ENCODE data around the gene DAPK1.
"Not testable (repeated sequence)": the region's sequence is repeated elsewhere in the genome, so short reads cannot be mapped to it uniquely, and the experiment has no call there.

The DAPK1 gene

GRCh38 chr9:87543251-87543650, 45.6 kb downstream of the DAPK1 start:
- no peak for DNase-seq (ENCODE audit: low spot score)

- no peak for DNase-seq (ENCODE audit: low spot score)
Observed at GRCh38 chr9:87545858-87546257, 48.2 kb downstream of the DAPK1 start.

GRCh38 chr9:87546704-87547103, 49.0 kb downstream of the DAPK1 start:
- DNase-seq (ENCODE audit: low spot score), result no peak

GRCh38 chr9:87547671-87548081, 50.0 kb downstream of the DAPK1 start:
- no peak for DNase-seq (ENCODE audit: low spot score)

GRCh38 chr9:87548159-87548558, 50.5 kb downstream of the DAPK1 start:
- DNase-seq (ENCODE audit: low spot score), result no peak

GRCh38 chr9:87549088-87549487, 51.4 kb downstream of the DAPK1 start:
- not testable (repeated sequence) for DNase-seq (ENCODE audit: low spot score)

GRCh38 chr9:87549791-87550190, 52.1 kb downstream of the DAPK1 start:
- no peak for DNase-seq (ENCODE audit: low spot score)

GRCh38 chr9:87550253-87550954, 52.7 kb downstream of the DAPK1 start:
- no peak for DNase-seq (ENCODE audit: low spot score)

- no peak for DNase-seq (ENCODE audit: low spot score)
Observed at GRCh38 chr9:87551772-87552217, 54.1 kb downstream of the DAPK1 start.

GRCh38 chr9:87554171-87554910, 56.7 kb downstream of the DAPK1 start:
- DNase-seq (ENCODE audit: low spot score), result no peak

- DNase-seq (ENCODE audit: low spot score), result no peak
Observed at GRCh38 chr9:87554976-87555375, 57.3 kb downstream of the DAPK1 start.

- DNase-seq (ENCODE audit: low spot score), result no peak
Observed at GRCh38 chr9:87556039-87556438, 58.4 kb downstream of the DAPK1 start.

- DNase-seq (ENCODE audit: low spot score), result no peak
Observed at GRCh38 chr9:87556821-87557220, 59.2 kb downstream of the DAPK1 start.

GRCh38 chr9:87557996-87558395, 60.3 kb downstream of the DAPK1 start:
- DNase-seq (ENCODE audit: low spot score), result no peak

- no peak for DNase-seq (ENCODE audit: low spot score)
Observed at GRCh38 chr9:87558606-87559190, 61.0 kb downstream of the DAPK1 start.

GRCh38 chr9:87562062-87562461, 64.4 kb downstream of the DAPK1 start:
- DNase-seq (ENCODE audit: low spot score), result no peak

- DNase-seq (ENCODE audit: low spot score), result no peak
Observed at GRCh38 chr9:87562530-87563170, 65.0 kb downstream of the DAPK1 start.

GRCh38 chr9:87564111-87564510, 66.4 kb downstream of the DAPK1 start:
- DNase-seq (ENCODE audit: low spot score), result no peak

GRCh38 chr9:87564791-87565241, 67.1 kb downstream of the DAPK1 start:
- DNase-seq (ENCODE audit: low spot score), result no peak

GRCh38 chr9:87567001-87567400, 69.3 kb downstream of the DAPK1 start:
- no peak for DNase-seq (ENCODE audit: low spot score)

GRCh38 chr9:87567571-87567970, 69.9 kb downstream of the DAPK1 start:
- peak; percentile 42 for DNase-seq (ENCODE audit: low spot score)

GRCh38 chr9:87567983-87568382, 70.3 kb downstream of the DAPK1 start:
- no peak for DNase-seq (ENCODE audit: low spot score)

- no peak for DNase-seq (ENCODE audit: low spot score)
Observed at GRCh38 chr9:87568401-87568800, 70.7 kb downstream of the DAPK1 start.

All from LoVo (cell line).